H9 (cell line): ENCODE data around the gene ROBO4. TPM values are rescaled to one million over a fixed set of nuclear protein-coding genes. Genes with fewer than 3 reads are reported as not detected.

Experiments
- DNase-seq: peaks from one replicate; pipeline ENCODE4 v3.0.0-alpha.2; 2017
- H2AFZ ChIP-seq: one replicate; pipeline ENCODE4 v1.6.1; 2013; ENCODE audit warnings: mild to moderate bottlenecking, low read length, control low read depth, moderate library complexity
- H2AK5ac ChIP-seq: 2 replicates; pipeline ENCODE4 v1.6.1; 2013; ENCODE audit warnings: low read length, control low read depth, mixed read lengths; ENCODE audit not compliant: insufficient read length
- H2BK120ac ChIP-seq: one replicate; pipeline ENCODE4 v1.6.1; 2013; ENCODE audit warnings: low read depth, mild to moderate bottlenecking, low read length, control low read depth, inconsistent platforms; ENCODE audit not compliant: poor library complexity, severe bottlenecking
- H2BK12ac ChIP-seq: 2 replicates; pipeline ENCODE4 v1.6.1; 2013; ENCODE audit warnings: low read length, control low read depth, mixed read lengths, low read depth; ENCODE audit not compliant: insufficient read length
- H2BK15ac ChIP-seq: 2 replicates; pipeline ENCODE4 v1.6.1; 2013; ENCODE audit warnings: low read depth, low read length, control low read depth
- H2BK20ac ChIP-seq: one replicate; pipeline ENCODE4 v1.6.1; 2013; ENCODE audit warnings: low read depth, mild to moderate bottlenecking, low read length, control low read depth, inconsistent platforms; ENCODE audit not compliant: poor library complexity, severe bottlenecking
- H2BK5ac ChIP-seq: 2 replicates; pipeline ENCODE4 v1.6.1; 2013; ENCODE audit warnings: low read length, control low read depth, mixed read lengths; ENCODE audit not compliant: insufficient read length
- H3K14ac ChIP-seq: 2 replicates; pipeline ENCODE4 v1.6.1; 2013; ENCODE audit warnings: low read length, control low read depth; ENCODE audit not compliant: insufficient read depth
- H3K18ac ChIP-seq: 2 replicates; pipeline ENCODE4 v1.6.1; 2013; ENCODE audit warnings: low read depth, mild to moderate bottlenecking, mixed read lengths, low read length, control low read depth; ENCODE audit not compliant: insufficient read length
- H3K23ac ChIP-seq: 2 replicates; pipeline ENCODE4 v1.6.1; 2013; ENCODE audit warnings: low read length, control low read depth, mixed read lengths, low read depth; ENCODE audit not compliant: insufficient read length
- H3K23me2 ChIP-seq: 2 replicates; pipeline ENCODE4 v1.6.1; 2013; ENCODE audit warnings: low read depth, mild to moderate bottlenecking, mixed read lengths, low read length, control low read depth; ENCODE audit not compliant: insufficient read length, poor library complexity, severe bottlenecking
- H3K27ac ChIP-seq: 2 replicates; pipeline ENCODE4 v1.5.1; 2013; ENCODE audit warnings: low read length, control low read depth, mixed read lengths, low read depth; ENCODE audit not compliant: insufficient read length
- H3K27me3 ChIP-seq: 2 replicates; pipeline ENCODE4 v1.6.1; 2013; ENCODE audit warnings: low read length, control low read depth, inconsistent platforms; ENCODE audit not compliant: insufficient read depth
- H3K4ac ChIP-seq: 2 replicates; pipeline ENCODE4 v1.6.1; 2013; ENCODE audit warnings: low read depth, mild to moderate bottlenecking, control low read depth, inconsistent platforms, low read length, moderate library complexity
- H3K4me1 ChIP-seq: 2 replicates; pipeline ENCODE4 v1.6.1; 2013; ENCODE audit warnings: low read length, control low read depth, inconsistent platforms; ENCODE audit not compliant: insufficient read depth
- H3K4me2 ChIP-seq: 2 replicates; pipeline ENCODE4 v1.6.1; 2013; ENCODE audit warnings: low read length, control low read depth, mixed read lengths; ENCODE audit not compliant: insufficient read length, insufficient read depth
- H3K56ac ChIP-seq: 2 replicates; pipeline ENCODE4 v1.6.1; 2013; ENCODE audit warnings: low read depth, mild to moderate bottlenecking, mixed read lengths, low read length, control low read depth; ENCODE audit not compliant: insufficient read length
- H3K79me1 ChIP-seq: 2 replicates; pipeline ENCODE4 v1.6.1; 2013; ENCODE audit warnings: low read depth, mild to moderate bottlenecking, moderate library complexity, low read length, control low read depth, inconsistent platforms; ENCODE audit not compliant: insufficient read depth, poor library complexity, severe bottlenecking
- H3K79me2 ChIP-seq: 2 replicates; pipeline ENCODE4 v1.6.1; 2013; ENCODE audit warnings: low read length, control low read depth, inconsistent platforms; ENCODE audit not compliant: insufficient read depth
- H3K9ac ChIP-seq: 2 replicates; pipeline ENCODE4 v1.6.1; 2013; ENCODE audit warnings: low read length, control low read depth, mixed read lengths; ENCODE audit not compliant: insufficient read length; ENCODE audit errors: extremely low read depth
- H3K9me3 ChIP-seq: one replicate; pipeline ENCODE4 v1.6.1; 2013; ENCODE audit warnings: low read depth, low read length, inconsistent platforms; ENCODE audit not compliant: control insufficient read depth
- H3T11ph ChIP-seq: one replicate; pipeline ENCODE4 v1.6.1; 2013; ENCODE audit warnings: mild to moderate bottlenecking, low read length, control low read depth, inconsistent platforms
- H4K20me1 ChIP-seq: one replicate; pipeline ENCODE4 v1.6.1; 2013; ENCODE audit not compliant: control insufficient read depth, insufficient read length, insufficient read depth
- H4K5ac ChIP-seq: 2 replicates; pipeline ENCODE4 v1.6.1; 2013; ENCODE audit warnings: low read depth, mild to moderate bottlenecking, mixed read lengths, low read length, control low read depth; ENCODE audit not compliant: insufficient read length
- H4K8ac ChIP-seq: replicated peaks from 2 replicates; pipeline ENCODE4 v1.6.1; 2013; ENCODE audit warnings: low read length, control low read depth, mixed read lengths, low read depth; ENCODE audit not compliant: insufficient read length
- H4K91ac ChIP-seq: 2 replicates; pipeline ENCODE4 v1.6.1; 2013; ENCODE audit warnings: low read depth, mild to moderate bottlenecking, moderate library complexity, mixed read lengths, low read length, control low read depth; ENCODE audit not compliant: insufficient read length
- H3K27ac Mint-ChIP-seq, 3 experiments: 2 replicates in 2 of 3; 3 replicates in 1 of 3; pipeline ENCODE4 v1.8.0; 2020 to 2021; ENCODE audit warnings: mixed read lengths in 3 of 3, mild to moderate bottlenecking in 1 of 3, moderate library complexity in 1 of 3
- H3K27me3 Mint-ChIP-seq: 2 replicates; pipeline ENCODE4 v1.8.0; 2021; ENCODE audit warnings: low read depth, mild to moderate bottlenecking, moderate library complexity, mixed read lengths
- H3K36me3 Mint-ChIP-seq, 3 experiments: 2 replicates in 2 of 3; 3 replicates in 1 of 3; pipeline ENCODE4 v1.8.0; 2020 to 2021; ENCODE audit warnings: low read depth in 3 of 3, mixed read lengths in 3 of 3; ENCODE audit not compliant: insufficient read depth in 1 of 3
- H3K4me1 Mint-ChIP-seq, 2 experiments: 2 replicates each; pipeline ENCODE4 v1.8.0; 2020; ENCODE audit warnings: mixed read lengths in 2 of 2
- H3K4me3 Mint-ChIP-seq, 2 experiments: 2 replicates in 1 of 2; 3 replicates in 1 of 2; pipeline ENCODE4 v1.8.0; 2020 to 2021; ENCODE audit warnings: mild to moderate bottlenecking in 2 of 2, mixed read lengths in 2 of 2, moderate library complexity in 1 of 2
- H3K9me3 Mint-ChIP-seq, 2 experiments: 2 replicates in 1 of 2; 3 replicates in 1 of 2; pipeline ENCODE4 v1.8.0; 2020; ENCODE audit warnings: mild to moderate bottlenecking in 2 of 2, mixed read lengths in 2 of 2, moderate library complexity in 1 of 2
- total RNA-seq: library from RNA; stranded (reverse); gene quantifications from 2 replicates; pipeline ENCODE4 v1.2.1, GENCODE V29; 2021
- TF ChIP-seq, protein P1 (sequence below): fragments of 200-600 bp; sonication (generic); conservative IDR thresholded peaks from 3 replicates; pipeline ENCODE4 v1.8.0; 2021; ENCODE audit warnings: antibody characterized with exemption, mild to moderate bottlenecking

ROBO4 gene
- total RNA-seq, 1 experiment from 2014 or later: not detected

DNA sequence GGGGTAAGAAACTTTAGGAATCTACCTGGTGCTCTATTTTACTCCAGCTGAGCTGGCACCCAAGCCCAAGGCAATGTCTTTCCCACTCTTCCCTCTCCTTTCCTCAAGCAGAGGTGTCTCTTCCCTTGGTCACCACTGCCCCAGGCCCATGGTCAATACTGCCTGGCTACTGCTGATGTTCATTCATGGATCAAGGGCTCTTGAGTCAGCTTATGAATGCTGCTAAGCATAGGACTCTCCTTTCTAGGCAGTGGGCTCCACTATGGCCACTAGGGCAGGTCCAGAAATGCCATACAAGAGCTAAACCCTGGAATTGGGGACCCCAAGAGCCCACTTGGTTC is 18.7 kb upstream of the ROBO4 start:
- no peak overlapping the region for H2BK12ac ChIP-seq
- Mint-ChIP-seq H3K4me3 (no peak overlapping the region), H3K27me3 (peaks cover 57% of the 10 kb centered on the region), H3K27ac (no peak overlapping the region), H3K4me1 (peaks cover 0 to 3% of the 10 kb centered on the region in 2 experiments; a peak in 1 of 4 replicates), H3K36me3 (peaks cover 0 to 5% (median 0%) of the 10 kb centered on the region in 3 experiments; a peak in 2 of 7 replicates), H3K9me3 (peaks cover 19 to 21% of the 10 kb centered on the region in 2 experiments)
- H3K79me1 ChIP-seq: no peaks in the 10 kb centered on the region
- H3K9ac ChIP-seq: no peak overlapping the region
- no peaks in the 10 kb centered on the region for H3K4me1 ChIP-seq
- TF ChIP-seq, protein P1, sequence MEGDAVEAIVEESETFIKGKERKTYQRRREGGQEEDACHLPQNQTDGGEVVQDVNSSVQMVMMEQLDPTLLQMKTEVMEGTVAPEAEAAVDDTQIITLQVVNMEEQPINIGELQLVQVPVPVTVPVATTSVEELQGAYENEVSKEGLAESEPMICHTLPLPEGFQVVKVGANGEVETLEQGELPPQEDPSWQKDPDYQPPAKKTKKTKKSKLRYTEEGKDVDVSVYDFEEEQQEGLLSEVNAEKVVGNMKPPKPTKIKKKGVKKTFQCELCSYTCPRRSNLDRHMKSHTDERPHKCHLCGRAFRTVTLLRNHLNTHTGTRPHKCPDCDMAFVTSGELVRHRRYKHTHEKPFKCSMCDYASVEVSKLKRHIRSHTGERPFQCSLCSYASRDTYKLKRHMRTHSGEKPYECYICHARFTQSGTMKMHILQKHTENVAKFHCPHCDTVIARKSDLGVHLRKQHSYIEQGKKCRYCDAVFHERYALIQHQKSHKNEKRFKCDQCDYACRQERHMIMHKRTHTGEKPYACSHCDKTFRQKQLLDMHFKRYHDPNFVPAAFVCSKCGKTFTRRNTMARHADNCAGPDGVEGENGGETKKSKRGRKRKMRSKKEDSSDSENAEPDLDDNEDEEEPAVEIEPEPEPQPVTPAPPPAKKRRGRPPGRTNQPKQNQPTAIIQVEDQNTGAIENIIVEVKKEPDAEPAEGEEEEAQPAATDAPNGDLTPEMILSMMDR: no peak
- no peak overlapping the region for H2AFZ ChIP-seq
- H4K91ac ChIP-seq: no peak overlapping the region
- H3K4me2 ChIP-seq: no peak overlapping the region
- no peak overlapping the region for H3K18ac ChIP-seq
- no peak overlapping the region for H2BK5ac ChIP-seq
- H3K27ac ChIP-seq: no peak overlapping the region
- no peak overlapping the region for H2BK20ac ChIP-seq
- H3K56ac ChIP-seq: no peak overlapping the region
- no peak overlapping the region for H3K14ac ChIP-seq
- H3K23ac ChIP-seq: no peak overlapping the region
- H2BK15ac ChIP-seq: no peak overlapping the region
- H3T11ph ChIP-seq: no peak overlapping the region
- H3K9me3 ChIP-seq: no peaks in the 10 kb centered on the region
- no peak overlapping the region for H4K5ac ChIP-seq
- no peak overlapping the region for H4K8ac ChIP-seq
- no peak overlapping the region for H3K4ac ChIP-seq
- DNase-seq: no peak
- peaks cover 1% of the 10 kb centered on the region; the same call in 1 of the 2 replicates for H3K27me3 ChIP-seq
- no peaks in the 10 kb centered on the region for H4K20me1 ChIP-seq
- H3K79me2 ChIP-seq: no peaks in the 10 kb centered on the region
- no peaks in the 10 kb centered on the region for H3K23me2 ChIP-seq
- no peak overlapping the region for H2AK5ac ChIP-seq
- no peak overlapping the region for H2BK120ac ChIP-seq
